Neuronal stem cell (in vitro differentiated cells): Measurements from ENCODE around the gene IL12A.

ENCODE experiments used
- DNase-seq: peaks from one replicate; pipeline ENCODE4 v3.0.0-alpha.2; 2013; ENCODE audit warnings: low spot score
- H2AFZ ChIP-seq: one replicate; pipeline ENCODE4 v1.6.1; 2013; ENCODE audit warnings: mild to moderate bottlenecking, low read length, inconsistent platforms
- H2AK5ac ChIP-seq: 2 replicates; pipeline ENCODE4 v1.6.1; 2013; ENCODE audit warnings: low read depth, mild to moderate bottlenecking, inconsistent platforms, low read length, moderate library complexity, mixed read lengths
- H2BK120ac ChIP-seq: 2 replicates; pipeline ENCODE4 v1.6.1; 2013; ENCODE audit warnings: low read depth, mild to moderate bottlenecking, inconsistent platforms, low read length, moderate library complexity, mixed read lengths
- H2BK12ac ChIP-seq: one replicate; pipeline ENCODE4 v1.6.1; 2013; ENCODE audit warnings: low read length, inconsistent platforms
- H2BK15ac ChIP-seq: 2 replicates; pipeline ENCODE4 v1.6.1; 2013; ENCODE audit warnings: mild to moderate bottlenecking, low read length, inconsistent platforms, mixed read lengths
- H2BK5ac ChIP-seq: one replicate; pipeline ENCODE4 v1.6.1; 2013; ENCODE audit warnings: inconsistent platforms, mild to moderate bottlenecking, low read length, moderate library complexity
- H3K14ac ChIP-seq: one replicate; pipeline ENCODE4 v1.6.1; 2013; ENCODE audit warnings: low read length, inconsistent platforms
- H3K18ac ChIP-seq: 2 replicates; pipeline ENCODE4 v1.6.1; 2013; ENCODE audit warnings: low read length, inconsistent platforms
- H3K23ac ChIP-seq: 2 replicates; pipeline ENCODE4 v1.6.1; 2013; ENCODE audit warnings: low read depth, mild to moderate bottlenecking, mixed read lengths, low read length, inconsistent platforms; ENCODE audit not compliant: poor library complexity
- H3K27ac ChIP-seq: replicated peaks from 3 replicates; pipeline ENCODE4 v1.5.1; 2013; ENCODE audit warnings: low read length, inconsistent platforms
- H3K27me3 ChIP-seq, 3 experiments: 2 replicates each; pipeline ENCODE4 v1.6.1; 2013; ENCODE audit warnings: low read length in 3 of 3, mild to moderate bottlenecking in 2 of 3, inconsistent platforms in 1 of 3, low read depth in 1 of 3, mixed read lengths in 1 of 3, moderate library complexity in 1 of 3; ENCODE audit not compliant: control insufficient read depth in 3 of 3, insufficient read depth in 3 of 3
- H3K36me3 ChIP-seq, 2 donors: replicated peaks in 1 of 2; 2 replicates each; pipeline ENCODE4 v1.6.1; 2013; ENCODE audit warnings: low read length in 2 of 2; ENCODE audit not compliant: control insufficient read depth in 2 of 2, insufficient read depth in 2 of 2
- H3K4ac ChIP-seq: 2 replicates; pipeline ENCODE4 v1.6.1; 2013; ENCODE audit warnings: inconsistent platforms, mild to moderate bottlenecking, low read length, moderate library complexity
- H3K4me1 ChIP-seq, 2 donors: 1 replicate in 1 of 2; 2 replicates in 1 of 2; pipeline ENCODE4 v1.6.1; 2013; ENCODE audit warnings: low read length in 2 of 2, low read depth in 1 of 2; ENCODE audit not compliant: control insufficient read depth in 2 of 2, insufficient read depth in 1 of 2
- H3K4me2 ChIP-seq: one replicate; pipeline ENCODE4 v1.6.1; 2013; ENCODE audit warnings: mild to moderate bottlenecking, low read length, inconsistent platforms; ENCODE audit not compliant: insufficient read depth, poor library complexity, severe bottlenecking
- H3K4me3 ChIP-seq, 2 donors: 2 replicates each; pipeline ENCODE4 v1.5.1; 2013; ENCODE audit warnings: low read length in 2 of 2, mild to moderate bottlenecking in 2 of 2, inconsistent platforms in 1 of 2, moderate library complexity in 1 of 2
- H3K79me1 ChIP-seq: one replicate; pipeline ENCODE4 v1.6.1; 2013; ENCODE audit warnings: low read depth, mild to moderate bottlenecking, inconsistent platforms, low read length, moderate library complexity
- H3K9ac ChIP-seq: one replicate; pipeline ENCODE4 v1.6.1; 2013; ENCODE audit warnings: mild to moderate bottlenecking, low read depth, low read length, inconsistent platforms; ENCODE audit not compliant: poor library complexity
- H3K9me3 ChIP-seq, 2 donors: replicated peaks in 1 of 2; 2 replicates each; pipeline versions ENCODE3 to v1.6.1; 2013; ENCODE audit warnings: low read length in 2 of 2, mild to moderate bottlenecking in 2 of 2, inconsistent platforms in 1 of 2, low read depth in 1 of 2, mixed read lengths in 1 of 2, moderate library complexity in 1 of 2; ENCODE audit not compliant: control insufficient read depth in 2 of 2, insufficient read depth in 1 of 2
- H4K8ac ChIP-seq: one replicate; pipeline ENCODE4 v1.6.1; 2013; ENCODE audit warnings: low read depth, mild to moderate bottlenecking, inconsistent platforms, low read length, moderate library complexity
- H4K91ac ChIP-seq: one replicate; pipeline ENCODE4 v1.6.1; 2013; ENCODE audit warnings: low read length, low read depth, mild to moderate bottlenecking, inconsistent platforms; ENCODE audit not compliant: poor library complexity
- WGBS, 2 donors: extraction: QIAGEN DNeasy Blood & Tissue Kit; methylation state at CpG; one replicate each; pipeline ENCODE4 v1.1.7; 2013; ENCODE audit warnings: missing lambda C conversion rate in 2 of 2, mixed read lengths in 1 of 2; ENCODE audit not compliant: insufficient read length in 2 of 2, insufficient replicate concordance in 1 of 2; ENCODE audit errors: extremely low coverage in 2 of 2; 5-methylcytosine and 5-hydroxymethylcytosine counted together

The IL12A gene

DNA sequence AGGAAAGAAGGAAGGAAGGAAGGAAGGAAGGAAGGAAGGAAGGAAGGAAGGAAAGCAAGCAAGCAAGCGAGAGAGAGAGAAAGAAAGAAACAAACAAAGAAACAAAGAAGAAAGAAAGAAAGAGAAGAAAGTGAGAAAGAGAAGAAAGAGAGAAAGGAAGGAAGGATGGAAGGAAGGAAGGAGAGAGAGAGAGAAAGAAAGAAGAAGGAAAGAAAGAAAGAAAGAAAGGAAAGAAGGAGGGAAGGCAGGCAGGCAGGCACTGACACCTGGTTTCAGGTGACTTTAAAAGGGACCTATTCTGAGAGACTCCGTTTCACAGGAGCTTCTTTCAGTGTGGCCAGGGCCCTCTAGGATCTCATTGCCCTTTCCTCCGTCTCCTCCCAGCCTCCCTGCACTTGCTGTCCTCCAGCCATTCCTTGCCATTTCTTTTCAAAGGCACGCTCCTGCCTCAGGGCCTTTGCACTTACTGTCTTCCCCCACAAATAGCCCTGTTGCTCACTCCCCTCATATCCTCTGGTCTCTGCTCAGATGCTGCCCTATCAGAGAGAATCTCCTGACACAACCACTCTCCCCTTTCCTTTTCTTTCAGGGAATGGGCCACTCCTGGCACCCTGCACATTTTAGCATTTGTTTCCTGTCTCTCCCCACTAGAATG lies 31.5 kb downstream of the IL12A start:
- Histone ChIP-seq H2AFZ (no peak overlapping the region), H3K18ac (no peak overlapping the region), H3K27ac (no peak overlapping the region), H2BK12ac (no peak overlapping the region), H3K79me1 (no peaks in the 10 kb centered on the region), H4K8ac (no peak overlapping the region), H3K9me3 (no peaks in the 10 kb centered on the region), H3K14ac (no peak overlapping the region), H3K23ac (no peak overlapping the region), H3K4me1 (no peaks in the 10 kb centered on the region), H2BK15ac (no peak overlapping the region), H3K4me2 (no peak overlapping the region), H3K4me3 (no peak overlapping the region), H2AK5ac (no peak overlapping the region), H2BK5ac (no peak overlapping the region), H3K27me3 (no peaks in the 10 kb centered on the region), H3K36me3 (no peaks in the 10 kb centered on the region), H3K9ac (no peak overlapping the region), H2BK120ac (no peak overlapping the region), H4K91ac (no peak overlapping the region), H3K4ac (no peak overlapping the region)
- WGBS, 2 donors = no CpG with 5 or more reads among the region's 4 CpGs
- DNase-seq = no peak

DNA sequence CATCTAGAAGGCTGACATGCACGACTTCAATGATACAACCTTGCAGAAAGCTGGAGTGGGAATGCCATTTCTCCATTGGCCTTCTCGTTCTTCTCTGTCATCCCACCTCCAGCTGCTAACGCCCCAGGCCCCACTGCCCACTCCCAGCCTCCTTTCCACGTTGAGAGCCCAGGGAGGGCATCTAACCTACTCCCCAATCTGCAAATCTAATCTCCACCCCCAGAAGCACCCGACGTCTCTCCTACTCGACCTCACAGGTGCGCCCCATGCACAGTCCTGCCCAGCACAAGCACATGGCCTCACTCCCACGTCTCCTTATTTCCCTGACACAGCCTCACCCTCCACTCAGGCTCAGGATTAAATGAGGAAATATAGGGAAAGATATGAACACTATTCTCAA lies 33.4 kb downstream of the IL12A start:
- Histone ChIP-seq H2BK120ac (no peak overlapping the region), H4K8ac (no peak overlapping the region), H4K91ac (no peak overlapping the region), H3K4ac (no peak overlapping the region), H3K9me3 (no peaks in the 10 kb centered on the region), H3K18ac (no peak overlapping the region), H2AK5ac (no peak overlapping the region), H3K9ac (no peak overlapping the region), H3K4me2 (no peak overlapping the region), H3K23ac (no peak overlapping the region), H2BK15ac (no peak overlapping the region), H3K14ac (no peak overlapping the region), H2BK5ac (no peak overlapping the region), H3K36me3 (no peaks in the 10 kb centered on the region), H2BK12ac (no peak overlapping the region), H3K79me1 (no peaks in the 10 kb centered on the region), H3K27ac (no peak overlapping the region), H3K4me3 (no peak overlapping the region), H3K4me1 (no peaks in the 10 kb centered on the region), H2AFZ (no peak overlapping the region), H3K27me3 (no peaks in the 10 kb centered on the region)
- WGBS, 2 donors = no CpG with 5 or more reads among the region's 9 CpGs
- no peak for DNase-seq

DNA sequence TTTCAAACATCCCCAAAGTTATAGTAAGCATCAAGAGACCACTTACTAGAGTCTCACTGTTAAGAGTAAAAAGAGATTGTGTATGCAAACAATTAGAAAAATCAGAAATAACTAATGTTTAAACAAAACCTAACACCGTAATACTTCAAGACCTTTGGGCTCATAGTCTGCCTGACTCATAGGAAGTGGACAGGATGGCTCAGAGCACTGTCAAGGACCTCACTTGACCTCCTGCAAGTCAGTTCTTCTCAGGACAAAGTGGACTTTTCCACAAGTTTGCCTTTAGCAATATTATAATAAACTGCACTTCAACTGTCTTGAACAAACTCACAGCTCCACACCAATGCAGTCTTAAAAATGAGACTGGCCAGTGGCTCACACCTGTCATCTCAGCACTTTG lies 34.8 kb downstream of the IL12A start:
- no peak overlapping the region for H4K8ac ChIP-seq
- H3K4ac ChIP-seq = no peak overlapping the region
- WGBS, 2 donors = no CpG with 5 or more reads among the region's 1 CpG
- H2BK12ac ChIP-seq = no peak overlapping the region
- H3K18ac ChIP-seq = peak overlapping the region; percentile 32
- H2BK5ac ChIP-seq = no peak overlapping the region
- H2BK15ac ChIP-seq = no peak overlapping the region
- no peaks in the 10 kb centered on the region for H3K36me3 ChIP-seq
- H3K27me3 ChIP-seq = no peaks in the 10 kb centered on the region
- no peak overlapping the region for H2AK5ac ChIP-seq
- no peak for DNase-seq
- H3K23ac ChIP-seq = no peak overlapping the region
- H3K4me2 ChIP-seq = no peak overlapping the region
- no peak overlapping the region for H3K27ac ChIP-seq
- H4K91ac ChIP-seq = no peak overlapping the region
- no peak overlapping the region for H2BK120ac ChIP-seq
- no peaks in the 10 kb centered on the region for H3K79me1 ChIP-seq
- H3K9me3 ChIP-seq = no peaks in the 10 kb centered on the region
- no peaks in the 10 kb centered on the region for H3K4me1 ChIP-seq
- no peak overlapping the region for H2AFZ ChIP-seq
- H3K9ac ChIP-seq = no peak overlapping the region
- no peak overlapping the region for H3K4me3 ChIP-seq
- H3K14ac ChIP-seq = no peak overlapping the region

DNA sequence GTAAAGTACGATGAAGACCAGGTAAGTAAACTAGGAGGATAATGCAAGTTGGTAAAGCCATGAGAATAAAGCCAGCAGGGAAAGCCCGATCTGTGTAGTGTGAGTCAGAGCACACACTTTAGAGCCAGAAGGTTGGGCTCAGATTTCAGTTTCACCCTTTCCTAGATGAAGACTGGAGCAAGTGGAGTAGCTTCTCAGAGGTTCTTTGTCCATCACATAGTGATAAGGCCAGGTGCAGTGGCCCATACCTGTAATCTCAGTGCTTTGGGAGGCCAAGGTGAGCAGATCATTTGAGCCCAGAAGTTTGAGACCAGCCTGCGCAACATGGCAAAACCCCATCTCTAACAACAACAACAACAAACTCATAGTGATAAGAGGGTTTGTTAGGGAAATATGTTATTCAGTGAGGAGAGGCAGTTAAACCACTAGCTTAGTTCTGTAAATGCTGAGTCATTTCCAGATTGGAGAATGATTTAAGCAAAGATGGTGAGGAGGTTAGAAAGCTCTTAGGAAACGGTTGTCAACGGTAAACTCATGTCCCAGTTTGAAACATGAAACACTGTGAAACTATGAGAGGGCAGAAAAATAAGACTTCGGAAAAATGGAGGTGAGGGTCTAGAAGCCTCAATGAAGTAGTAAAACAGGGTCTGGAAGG lies 39.0 kb downstream of the IL12A start:
- no peak overlapping the region for H2BK5ac ChIP-seq
- no peaks in the 10 kb centered on the region for H3K9me3 ChIP-seq
- no peak overlapping the region for H3K4me2 ChIP-seq
- H3K9ac ChIP-seq = no peak overlapping the region
- no peak overlapping the region for H2AK5ac ChIP-seq
- no peak overlapping the region for H3K18ac ChIP-seq
- no peak overlapping the region for H2BK12ac ChIP-seq
- WGBS, 2 donors = no CpG with 5 or more reads among the region's 6 CpGs
- no peak overlapping the region for H3K4ac ChIP-seq
- no peak overlapping the region for H4K91ac ChIP-seq
- no peak overlapping the region for H3K4me3 ChIP-seq
- H3K14ac ChIP-seq = no peak overlapping the region
- no peak overlapping the region for H3K27ac ChIP-seq
- no peaks in the 10 kb centered on the region for H3K27me3 ChIP-seq
- H3K23ac ChIP-seq = no peak overlapping the region
- H2BK120ac ChIP-seq = no peak overlapping the region
- H3K4me1 ChIP-seq = no peaks in the 10 kb centered on the region
- no peak overlapping the region for H4K8ac ChIP-seq
- DNase-seq = no peak
- no peaks in the 10 kb centered on the region for H3K36me3 ChIP-seq
- no peaks in the 10 kb centered on the region for H3K79me1 ChIP-seq
- no peak overlapping the region for H2AFZ ChIP-seq
- H2BK15ac ChIP-seq = no peak overlapping the region
